Measurements from ENCODE around the gene SYNM. TPM values are rescaled to one million over a fixed set of nuclear protein-coding genes. Genes with fewer than 3 reads are reported as not detected.

Gene SYNM
- total RNA-seq, 1 donor from 2014 or later, result 1.4 TPM

DNA sequence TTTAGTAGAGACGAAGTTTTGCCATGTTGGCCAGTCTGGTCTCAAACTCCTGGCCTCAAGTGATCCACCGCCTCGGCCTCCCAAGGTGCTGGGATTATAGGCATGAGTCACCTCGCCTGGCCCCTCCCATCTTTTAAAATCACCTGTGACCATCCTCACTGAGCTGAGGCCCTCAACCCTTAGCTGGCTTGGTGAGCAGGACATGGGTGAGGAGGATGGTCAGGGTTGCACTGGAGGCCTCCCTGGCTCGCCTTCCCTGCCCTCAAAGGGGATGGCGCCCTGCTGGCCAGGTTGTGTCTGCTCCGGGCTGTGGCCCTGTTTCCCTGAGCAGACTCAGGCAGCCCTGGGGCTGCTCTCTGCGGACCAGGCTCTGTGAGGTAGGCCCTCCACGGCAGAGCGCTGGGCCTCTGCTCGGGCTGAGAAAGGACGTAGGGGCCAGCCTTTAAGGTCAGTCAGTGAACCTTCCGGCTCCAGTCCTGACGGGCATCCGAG lies 33.7 kb downstream of the SYNM start:
- Mint-ChIP-seq H3K36me3 (peaks cover 19% of the 10 kb centered on the region), H3K27me3 (ENCODE audit: low read depth) (no peaks in the 10 kb centered on the region), H3K4me1 (peaks cover 4% of the 10 kb centered on the region), H3K4me3 (no peak overlapping the region), H3K9me3 (no peaks in the 10 kb centered on the region), H3K27ac (no peak overlapping the region)
- no peak for DNase-seq (ENCODE audit: low spot score in 2 of 2, unreplicated experiment in 2 of 2)
- TF ChIP-seq, protein P1, sequence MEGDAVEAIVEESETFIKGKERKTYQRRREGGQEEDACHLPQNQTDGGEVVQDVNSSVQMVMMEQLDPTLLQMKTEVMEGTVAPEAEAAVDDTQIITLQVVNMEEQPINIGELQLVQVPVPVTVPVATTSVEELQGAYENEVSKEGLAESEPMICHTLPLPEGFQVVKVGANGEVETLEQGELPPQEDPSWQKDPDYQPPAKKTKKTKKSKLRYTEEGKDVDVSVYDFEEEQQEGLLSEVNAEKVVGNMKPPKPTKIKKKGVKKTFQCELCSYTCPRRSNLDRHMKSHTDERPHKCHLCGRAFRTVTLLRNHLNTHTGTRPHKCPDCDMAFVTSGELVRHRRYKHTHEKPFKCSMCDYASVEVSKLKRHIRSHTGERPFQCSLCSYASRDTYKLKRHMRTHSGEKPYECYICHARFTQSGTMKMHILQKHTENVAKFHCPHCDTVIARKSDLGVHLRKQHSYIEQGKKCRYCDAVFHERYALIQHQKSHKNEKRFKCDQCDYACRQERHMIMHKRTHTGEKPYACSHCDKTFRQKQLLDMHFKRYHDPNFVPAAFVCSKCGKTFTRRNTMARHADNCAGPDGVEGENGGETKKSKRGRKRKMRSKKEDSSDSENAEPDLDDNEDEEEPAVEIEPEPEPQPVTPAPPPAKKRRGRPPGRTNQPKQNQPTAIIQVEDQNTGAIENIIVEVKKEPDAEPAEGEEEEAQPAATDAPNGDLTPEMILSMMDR (IDR thresholded peaks at IDR 0.05; ENCODE audit: unreplicated experiment), result no peak

DNA sequence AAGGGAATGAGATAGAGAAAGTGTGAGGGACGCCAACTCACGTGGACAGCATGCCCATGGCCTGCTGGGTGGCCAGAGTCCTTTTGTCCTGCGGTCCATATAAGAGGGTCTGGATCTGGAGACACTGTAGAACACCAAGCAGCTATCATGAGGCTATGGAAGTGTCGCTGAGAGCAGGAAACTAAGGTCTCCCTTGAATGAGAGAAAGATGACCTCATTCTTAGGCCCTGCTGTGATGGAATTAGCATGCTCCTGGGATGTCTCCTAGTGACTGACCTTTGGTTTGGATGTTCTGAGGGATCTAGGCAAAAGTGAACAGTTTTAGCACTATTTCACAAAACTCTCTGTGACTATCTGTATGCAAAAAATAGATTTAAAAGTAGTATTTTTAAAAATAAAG lies 34.4 kb downstream of the SYNM start:
- H3K27ac Mint-ChIP-seq, result no peak overlapping the region

DNA sequence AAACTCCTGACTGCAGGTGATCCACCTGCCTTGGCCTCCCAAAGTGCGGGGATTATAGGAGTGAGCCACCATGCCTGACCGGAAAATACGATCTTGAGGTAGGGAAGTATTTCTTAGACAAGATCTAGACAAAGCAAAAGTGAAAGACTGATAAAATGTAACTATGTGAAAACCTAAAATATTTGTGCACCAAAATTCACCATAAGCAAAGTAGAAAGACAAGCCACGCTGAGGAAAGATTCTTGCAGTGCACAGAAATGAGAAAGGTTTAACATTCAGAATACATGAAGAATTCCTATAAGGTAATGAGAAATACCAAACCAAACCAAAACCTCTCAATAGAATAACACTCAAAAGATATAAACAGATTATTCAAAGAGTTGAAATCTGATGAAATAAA lies 35.7 kb downstream of the SYNM start:
- no peak for DNase-seq (ENCODE audit: low spot score in 2 of 2, unreplicated experiment in 2 of 2)
- Mint-ChIP-seq H3K36me3 (peaks cover 25% of the 10 kb centered on the region), H3K27ac (no peak overlapping the region), H3K4me3 (no peak overlapping the region), H3K4me1 (no peaks in the 10 kb centered on the region), H3K9me3 (no peaks in the 10 kb centered on the region), H3K27me3 (ENCODE audit: low read depth) (no peaks in the 10 kb centered on the region)
- TF ChIP-seq, protein P1 (IDR thresholded peaks at IDR 0.05; ENCODE audit: unreplicated experiment), result no peak

More for the DNA sequence above, 34.4 kb downstream of the SYNM start:
- DNase-seq (ENCODE audit: low spot score in 2 of 2, unreplicated experiment in 2 of 2), result no peak
- TF ChIP-seq, protein P1 (IDR thresholded peaks at IDR 0.05; ENCODE audit: unreplicated experiment), result no peak
- Mint-ChIP-seq H3K36me3 (peaks cover 19% of the 10 kb centered on the region), H3K4me3 (no peak overlapping the region), H3K4me1 (no peaks in the 10 kb centered on the region), H3K9me3 (no peaks in the 10 kb centered on the region), H3K27me3 (ENCODE audit: low read depth) (no peaks in the 10 kb centered on the region)

DNA sequence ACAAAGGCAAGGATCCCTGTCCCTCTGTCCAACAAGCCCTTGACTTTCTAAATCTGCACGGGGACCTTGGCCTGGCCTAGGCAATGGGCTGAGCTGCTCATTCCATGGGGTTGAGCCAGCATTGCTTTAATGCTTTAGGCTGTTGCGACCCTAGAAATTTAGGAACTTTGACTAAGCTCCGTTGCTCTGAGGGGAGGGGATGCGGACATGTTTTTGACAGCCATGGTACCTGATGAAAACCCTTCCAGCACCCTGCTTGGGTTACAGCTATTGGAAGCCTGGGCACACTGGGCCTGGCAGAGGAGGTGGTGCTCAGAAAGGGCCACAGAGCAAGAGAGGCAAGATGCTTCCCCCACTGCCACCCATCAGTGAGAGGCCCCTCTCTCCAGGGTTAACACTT lies 37.1 kb downstream of the SYNM start:
- no peak overlapping the region for H3K4me3 Mint-ChIP-seq
- no peaks in the 10 kb centered on the region for H3K27me3 Mint-ChIP-seq (ENCODE audit: low read depth)
- no peaks in the 10 kb centered on the region for H3K4me1 Mint-ChIP-seq
- TF ChIP-seq, protein P1 (IDR thresholded peaks at IDR 0.05; ENCODE audit: unreplicated experiment), result no peak
- H3K27ac Mint-ChIP-seq, result no peak overlapping the region
- no peak for DNase-seq (ENCODE audit: low spot score in 2 of 2, unreplicated experiment in 2 of 2)
- H3K9me3 Mint-ChIP-seq, result no peaks in the 10 kb centered on the region
- peaks cover 24% of the 10 kb centered on the region for H3K36me3 Mint-ChIP-seq

DNA sequence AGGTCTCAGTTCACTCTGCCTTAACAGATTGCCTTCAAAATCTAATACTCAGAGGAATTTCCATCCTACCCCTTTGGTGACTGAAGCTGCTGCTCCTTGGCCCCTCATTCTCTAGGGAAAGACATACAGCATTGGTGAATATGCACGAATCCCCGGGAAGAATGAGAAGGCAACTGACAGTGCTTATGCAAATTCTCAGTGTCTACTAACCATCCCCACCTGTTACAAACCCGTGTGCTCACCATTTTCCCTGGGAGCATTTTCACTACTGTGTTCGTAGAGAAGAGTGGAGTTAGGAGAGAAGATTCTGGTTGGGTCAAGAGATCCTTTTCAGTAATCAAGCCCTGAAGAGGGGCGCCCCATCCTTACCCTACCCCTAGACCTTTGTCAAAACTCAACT lies 37.7 kb downstream of the SYNM start:
- peaks cover 20% of the 10 kb centered on the region for H3K36me3 Mint-ChIP-seq
- H3K27me3 Mint-ChIP-seq (ENCODE audit: low read depth), result no peaks in the 10 kb centered on the region
- no peak overlapping the region for H3K27ac Mint-ChIP-seq
- H3K9me3 Mint-ChIP-seq, result no peaks in the 10 kb centered on the region
- DNase-seq (ENCODE audit: low spot score in 2 of 2, unreplicated experiment in 2 of 2), result no peak
- TF ChIP-seq, protein P1 (IDR thresholded peaks at IDR 0.05; ENCODE audit: unreplicated experiment), result no peak
- H3K4me1 Mint-ChIP-seq, result no peaks in the 10 kb centered on the region
- no peak overlapping the region for H3K4me3 Mint-ChIP-seq

DNA sequence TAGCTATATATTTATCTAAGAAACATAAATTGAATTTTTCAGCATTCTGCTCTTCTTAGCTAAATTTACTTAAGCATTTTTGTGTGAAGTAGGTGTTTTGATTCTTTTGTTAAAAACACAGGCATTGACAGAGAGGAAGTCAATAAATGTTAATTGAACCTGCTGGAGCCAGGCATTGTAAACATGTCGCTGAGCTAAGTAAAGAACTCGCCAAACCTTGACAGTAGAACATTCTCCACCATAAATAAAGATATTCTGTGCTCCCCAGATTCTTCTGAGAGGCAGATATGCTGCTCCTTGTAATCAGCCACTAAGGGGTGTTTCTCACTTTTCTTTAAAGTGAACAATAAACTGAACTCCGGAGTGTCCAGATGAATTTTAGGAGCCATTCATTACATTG lies 38.4 kb downstream of the SYNM start:
- TF ChIP-seq, protein P1 (IDR thresholded peaks at IDR 0.05; ENCODE audit: unreplicated experiment), result no peak
- H3K36me3 Mint-ChIP-seq, result peaks cover 21% of the 10 kb centered on the region
- no peak for DNase-seq (ENCODE audit: low spot score in 2 of 2, unreplicated experiment in 2 of 2)
- H3K9me3 Mint-ChIP-seq, result no peaks in the 10 kb centered on the region
- no peaks in the 10 kb centered on the region for H3K4me1 Mint-ChIP-seq
- H3K4me3 Mint-ChIP-seq, result no peak overlapping the region
- no peaks in the 10 kb centered on the region for H3K27me3 Mint-ChIP-seq (ENCODE audit: low read depth)
- no peak overlapping the region for H3K27ac Mint-ChIP-seq
